GM13977 (cell line): ENCODE measurements around the gene TMBIM6.
"Not testable (repeated sequence)": the region's sequence is repeated elsewhere in the genome, so short reads cannot be mapped to it uniquely, and the experiment has no call there.

ENCODE experiments used
- DNase-seq: peaks from one replicate; pipeline ENCODE4 v3.0.0; 2012; ENCODE audit warnings: low spot score
- CTCF ChIP-seq: IDR thresholded peaks from 2 replicates; pipeline ENCODE4 v1.5.1; 2012; ENCODE audit warnings: mild to moderate bottlenecking, control low read depth; ENCODE audit not compliant: insufficient read depth; ENCODE audit errors: extremely low read depth, missing control alignments
- in situ Hi-C: fragments of 300-500 bp; cut with MboI; formaldehyde crosslinking; loops from one replicate; pipeline ENCODE4 v1.12.0; 2022; ENCODE audit warnings: low sequenced_read_pairs, low pct_unique_long_range_greater_than_20kb, mixed read lengths, inconsistent platforms; ENCODE audit not compliant: unreplicated experiment

TMBIM6 gene

GRCh38 chr12:49776858-49777257, 35.5 kb downstream of the TMBIM6 start:
- TF ChIP-seq CTCF = no peak
- in situ Hi-C loops = loop anchor here (5.0 kb wide), 1 partner anchor 55 kb away; no protein-coding TSS in a partner anchor
- DNase-seq = no peak

GRCh38 chr12:49777341-49777740, 36.0 kb downstream of the TMBIM6 start:
- no peak for DNase-seq
- in situ Hi-C loops = loop anchor here (5.0 kb wide), 1 partner anchor 55 kb away; no protein-coding TSS in a partner anchor
- TF ChIP-seq CTCF = no peak

- TF ChIP-seq CTCF = peak; percentile 93
- in situ Hi-C loops = loop anchor here (5.0 kb wide), 1 partner anchor 54 kb away; no protein-coding TSS in a partner anchor
- DNase-seq = peak; percentile 67
These were observed 36.7 kb downstream of the TMBIM6 start for GRCh38 chr12:49777800-49778748.

GRCh38 chr12:49779581-49779980, 38.2 kb downstream of the TMBIM6 start:
- in situ Hi-C loops = loop anchor here (5.0 kb wide), 1 partner anchor 53 kb away; no protein-coding TSS in a partner anchor
- no peak for DNase-seq
- TF ChIP-seq CTCF = no peak

- DNase-seq, in situ Hi-C loops: not testable (repeated sequence)
These were observed 39.6 kb downstream of the TMBIM6 start for GRCh38 chr12:49780914-49781313.

GRCh38 chr12:49783917-49784676, 42.7 kb downstream of the TMBIM6 start:
- DNase-seq = no peak
- no peak for TF ChIP-seq CTCF
- in situ Hi-C loops = no loop called here
